GM12878 (cell line): ENCODE measurements around the gene ANO2. TPM values are rescaled to one million over a fixed set of nuclear protein-coding genes. Genes with fewer than 3 reads are reported as not detected.

Source experiments
- ATAC-seq: fragments of 200-7000 bp; cut with Tn5 transposase; 3 replicates; pipeline ENCODE4 v1.9.1; 2020; ENCODE audit warnings: mild to moderate bottlenecking, moderate library complexity
- BruUV-seq: library from RNA; stranded (reverse); fragments of 400-500 nt; replicated peaks from 2 replicates; lab custom pipeline; 2021; lab: Mats Ljungman, UMichigan
- CTCF ChIA-PET: fragments of 300-600 bp; sonication (Branson Sonifier 250); formaldehyde crosslinking; extraction: SDS; loops from one replicate; lab custom pipeline; 2021; ENCODE audit warnings: inconsistent platforms; lab: Yijun Ruan, JAX
- POLR2A ChIA-PET: fragments of 350-600 bp; formaldehyde crosslinking; extraction: SDS; loops from one replicate; lab custom pipeline; 2021; ENCODE audit warnings: inconsistent platforms; lab: Charles Lee
- RAD21 ChIA-PET: fragments of 300-600 bp; sonication (Branson Sonifier 250); formaldehyde crosslinking; loops from one replicate; lab custom pipeline; 2023; ENCODE audit warnings: antibody characterized with exemption; ENCODE audit not compliant: unreplicated experiment; lab: Charles Lee
- SMC1A ChIA-PET: fragments of 300-600 bp; sonication (Branson Sonifier 250); formaldehyde crosslinking; loops from one replicate; lab custom pipeline; 2023; ENCODE audit not compliant: unreplicated experiment, uncharacterized antibody; lab: Charles Lee
- DNase-seq: peaks from one replicate; pipeline ENCODE4 v3.0.0-alpha.2; 2011; ENCODE audit warnings: low read depth, low spot score
- FAIRE-seq: peaks from 3 replicates; lab custom pipeline; 2011; peaks lifted over from hg19 to GRCh38; lab: Jason Lieb, UNC
- H2AFZ ChIP-seq: 2 replicates; pipeline ENCODE4 v1.6.0; 2011; ENCODE audit warnings: low read depth, low read length, control low read depth; ENCODE audit not compliant: control insufficient read depth
- H3K27ac ChIP-seq: 2 replicates; pipeline ENCODE4 v1.5.1; 2011; ENCODE audit warnings: control low read depth; ENCODE audit not compliant: control insufficient read depth, insufficient read depth
- H3K27me3 ChIP-seq, 2 experiments: replicated peaks in 1 of 2; 2 replicates each; pipeline versions ENCODE4 v1.6.0 to v1.6.1; 2011; ENCODE audit warnings: low read length in 1 of 2; ENCODE audit not compliant: control insufficient read depth in 2 of 2, insufficient read depth in 2 of 2
- H3K36me3 ChIP-seq, 2 experiments: 2 replicates each; pipeline ENCODE4 v1.5.1; 2011; ENCODE audit warnings: low read length in 1 of 2; ENCODE audit not compliant: control insufficient read depth in 2 of 2, insufficient read depth in 2 of 2
- H3K4me1 ChIP-seq: 2 replicates; pipeline ENCODE4 v1.6.1; 2011; ENCODE audit warnings: mild to moderate bottlenecking, low read length, moderate library complexity, mixed read lengths; ENCODE audit not compliant: control insufficient read depth, insufficient read depth
- H3K4me2 ChIP-seq: 2 replicates; pipeline ENCODE4 v1.6.0; 2011; ENCODE audit warnings: control low read depth; ENCODE audit not compliant: control insufficient read depth, insufficient read depth
- H3K4me3 ChIP-seq: fragments of 200-600 bp; sonication (generic); 2 replicates; pipeline ENCODE4 v1.5.1; 2016
- H3K79me2 ChIP-seq: 2 replicates; pipeline ENCODE4 v1.6.0; 2011; ENCODE audit warnings: low read length; ENCODE audit not compliant: control insufficient read depth, insufficient read depth
- H3K9ac ChIP-seq: 2 replicates; pipeline ENCODE4 v1.8.0; 2011; ENCODE audit warnings: low read length, control low read depth, mixed read lengths; ENCODE audit not compliant: control insufficient read depth, insufficient read depth
- H3K9me3 ChIP-seq: replicated peaks from 3 replicates; pipeline ENCODE4 v1.5.1; 2011; ENCODE audit warnings: mild to moderate bottlenecking, low read length; ENCODE audit not compliant: control insufficient read depth, insufficient read depth
- H4K20me1 ChIP-seq: 2 replicates; pipeline ENCODE4 v1.6.0; 2011; ENCODE audit not compliant: control insufficient read depth, insufficient read depth
- RCOR1 ChIP-seq: conservative IDR thresholded peaks from 2 replicates; pipeline ENCODE4 v1.6.1; 2012; ENCODE audit warnings: low read depth, low read length, improper control_type of control experiment
- WGBS: methylation state at CpG from one replicate; pipeline ENCODE4 v1.1.6; 2016; ENCODE audit warnings: low lambda C conversion rate; ENCODE audit not compliant: insufficient replicate concordance, insufficient coverage; ENCODE audit errors: missing lambda C conversion rate; 5-methylcytosine and 5-hydroxymethylcytosine counted together
- in situ Hi-C: fragments of 300-500 bp; cut with MboI; formaldehyde crosslinking; loops from 9 replicates; pipeline ENCODE4 v1.14.3; 2018; ENCODE audit warnings: mixed read lengths
- intact Hi-C: fragments of 100-400 bp; cut with micrococcal nuclease; formaldehyde crosslinking; loops from one replicate; pipeline ENCODE4 v1.14.2; 2022; ENCODE audit not compliant: unreplicated experiment
- polyA plus RNA-seq, 11 experiments: library from polyadenylated mRNA; depleted of rRNA in 4 of 11; unstranded in 6 of 11; stranded (reverse) in 5 of 11; fragments of >200 nt; fragmentation: Nextera tagmentation in 4 of 11; fragmentation: Illumina TruSeq in 1 of 11; extraction: Ambion mirVana in 4 of 11; extraction: Trizol in 1 of 11; gene quantifications; 1 replicate in 1 of 11; 2 replicates in 10 of 11; pipeline versions ENCODE4 v1.2.1 to v1.2.3, GENCODE V29; 2011 to 2016; ENCODE audit warnings: inconsistent platforms in 2 of 11, missing spikeins in 2 of 11, low read depth in 1 of 11
- total RNA-seq, 4 experiments: library from RNA; depleted of rRNA in 3 of 4; stranded (reverse); fragments of >200 nt in 3 of 4; fragmentation: Illumina TruSeq in 1 of 4; extraction: Trizol in 1 of 4; gene quantifications; 2 replicates each; pipeline versions ENCODE4 v1.2.1 to v1.2.3, GENCODE V29; 2013 to 2021
- TF ChIP-seq, protein P1 (sequence below): fragments of 450-650 bp; IDR thresholded peaks from 2 replicates; pipeline ENCODE4 v1.6.1; 2017; ENCODE audit warnings: antibody characterized with exemption, mild to moderate bottlenecking, moderate library complexity
- TF ChIP-seq, protein P2 (sequence below): fragments of 450-650 bp; IDR thresholded peaks from 2 replicates; pipeline ENCODE4 v1.6.1; 2017; ENCODE audit warnings: mild to moderate bottlenecking, low read depth, inconsistent platforms; ENCODE audit not compliant: poor library complexity, severe bottlenecking
- TF ChIP-seq, protein P3 (sequence below): fragments of 450-650 bp; IDR thresholded peaks from 2 replicates; pipeline ENCODE4 v1.6.1; 2017; ENCODE audit warnings: mild to moderate bottlenecking, moderate library complexity
- TF ChIP-seq, protein P4 (sequence below): fragments of 450-650 bp; IDR thresholded peaks from 2 replicates; pipeline ENCODE4 v1.6.1; 2016; ENCODE audit warnings: mild to moderate bottlenecking

The ANO2 gene
- total and polyA plus RNA-seq, 10 of the 15 experiments (the other 5 are each of a cell fraction or from before 2014, with no cell fraction given), result not detected

DNA sequence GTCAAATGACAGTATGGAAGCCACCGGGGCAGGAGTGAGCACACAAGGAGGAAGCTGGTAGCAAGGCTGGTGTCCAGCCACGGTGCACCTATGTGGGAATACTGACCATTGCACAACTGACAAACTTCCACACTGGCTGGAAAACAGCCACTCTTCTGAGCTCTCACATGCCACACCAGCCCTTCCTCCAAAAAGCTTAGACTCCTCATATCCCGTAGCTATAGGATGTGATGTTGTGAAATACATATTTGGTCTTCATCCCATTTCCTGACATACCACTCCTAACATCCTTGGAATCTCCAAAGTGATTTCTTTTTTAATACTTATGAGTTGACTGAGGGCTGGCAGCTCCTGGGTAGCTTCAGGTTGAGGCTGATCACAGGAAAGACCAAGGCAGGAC, 409.5 kb downstream of the ANO2 start:
- WGBS, result 10% methylated on average over 3 of the region's 3 CpGs
- no TSS peak for BruUV-seq
- TF ChIP-seq, protein P1, sequence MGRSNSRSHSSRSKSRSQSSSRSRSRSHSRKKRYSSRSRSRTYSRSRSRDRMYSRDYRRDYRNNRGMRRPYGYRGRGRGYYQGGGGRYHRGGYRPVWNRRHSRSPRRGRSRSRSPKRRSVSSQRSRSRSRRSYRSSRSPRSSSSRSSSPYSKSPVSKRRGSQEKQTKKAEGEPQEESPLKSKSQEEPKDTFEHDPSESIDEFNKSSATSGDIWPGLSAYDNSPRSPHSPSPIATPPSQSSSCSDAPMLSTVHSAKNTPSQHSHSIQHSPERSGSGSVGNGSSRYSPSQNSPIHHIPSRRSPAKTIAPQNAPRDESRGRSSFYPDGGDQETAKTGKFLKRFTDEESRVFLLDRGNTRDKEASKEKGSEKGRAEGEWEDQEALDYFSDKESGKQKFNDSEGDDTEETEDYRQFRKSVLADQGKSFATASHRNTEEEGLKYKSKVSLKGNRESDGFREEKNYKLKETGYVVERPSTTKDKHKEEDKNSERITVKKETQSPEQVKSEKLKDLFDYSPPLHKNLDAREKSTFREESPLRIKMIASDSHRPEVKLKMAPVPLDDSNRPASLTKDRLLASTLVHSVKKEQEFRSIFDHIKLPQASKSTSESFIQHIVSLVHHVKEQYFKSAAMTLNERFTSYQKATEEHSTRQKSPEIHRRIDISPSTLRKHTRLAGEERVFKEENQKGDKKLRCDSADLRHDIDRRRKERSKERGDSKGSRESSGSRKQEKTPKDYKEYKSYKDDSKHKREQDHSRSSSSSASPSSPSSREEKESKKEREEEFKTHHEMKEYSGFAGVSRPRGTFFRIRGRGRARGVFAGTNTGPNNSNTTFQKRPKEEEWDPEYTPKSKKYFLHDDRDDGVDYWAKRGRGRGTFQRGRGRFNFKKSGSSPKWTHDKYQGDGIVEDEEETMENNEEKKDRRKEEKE, result no peak
- no peak for TF ChIP-seq RCOR1
- TF ChIP-seq, protein P2, sequence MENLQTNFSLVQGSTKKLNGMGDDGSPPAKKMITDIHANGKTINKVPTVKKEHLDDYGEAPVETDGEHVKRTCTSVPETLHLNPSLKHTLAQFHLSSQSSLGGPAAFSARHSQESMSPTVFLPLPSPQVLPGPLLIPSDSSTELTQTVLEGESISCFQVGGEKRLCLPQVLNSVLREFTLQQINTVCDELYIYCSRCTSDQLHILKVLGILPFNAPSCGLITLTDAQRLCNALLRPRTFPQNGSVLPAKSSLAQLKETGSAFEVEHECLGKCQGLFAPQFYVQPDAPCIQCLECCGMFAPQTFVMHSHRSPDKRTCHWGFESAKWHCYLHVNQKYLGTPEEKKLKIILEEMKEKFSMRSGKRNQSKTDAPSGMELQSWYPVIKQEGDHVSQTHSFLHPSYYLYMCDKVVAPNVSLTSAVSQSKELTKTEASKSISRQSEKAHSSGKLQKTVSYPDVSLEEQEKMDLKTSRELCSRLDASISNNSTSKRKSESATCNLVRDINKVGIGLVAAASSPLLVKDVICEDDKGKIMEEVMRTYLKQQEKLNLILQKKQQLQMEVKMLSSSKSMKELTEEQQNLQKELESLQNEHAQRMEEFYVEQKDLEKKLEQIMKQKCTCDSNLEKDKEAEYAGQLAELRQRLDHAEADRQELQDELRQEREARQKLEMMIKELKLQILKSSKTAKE, result no peak
- TF ChIP-seq, protein P3, sequence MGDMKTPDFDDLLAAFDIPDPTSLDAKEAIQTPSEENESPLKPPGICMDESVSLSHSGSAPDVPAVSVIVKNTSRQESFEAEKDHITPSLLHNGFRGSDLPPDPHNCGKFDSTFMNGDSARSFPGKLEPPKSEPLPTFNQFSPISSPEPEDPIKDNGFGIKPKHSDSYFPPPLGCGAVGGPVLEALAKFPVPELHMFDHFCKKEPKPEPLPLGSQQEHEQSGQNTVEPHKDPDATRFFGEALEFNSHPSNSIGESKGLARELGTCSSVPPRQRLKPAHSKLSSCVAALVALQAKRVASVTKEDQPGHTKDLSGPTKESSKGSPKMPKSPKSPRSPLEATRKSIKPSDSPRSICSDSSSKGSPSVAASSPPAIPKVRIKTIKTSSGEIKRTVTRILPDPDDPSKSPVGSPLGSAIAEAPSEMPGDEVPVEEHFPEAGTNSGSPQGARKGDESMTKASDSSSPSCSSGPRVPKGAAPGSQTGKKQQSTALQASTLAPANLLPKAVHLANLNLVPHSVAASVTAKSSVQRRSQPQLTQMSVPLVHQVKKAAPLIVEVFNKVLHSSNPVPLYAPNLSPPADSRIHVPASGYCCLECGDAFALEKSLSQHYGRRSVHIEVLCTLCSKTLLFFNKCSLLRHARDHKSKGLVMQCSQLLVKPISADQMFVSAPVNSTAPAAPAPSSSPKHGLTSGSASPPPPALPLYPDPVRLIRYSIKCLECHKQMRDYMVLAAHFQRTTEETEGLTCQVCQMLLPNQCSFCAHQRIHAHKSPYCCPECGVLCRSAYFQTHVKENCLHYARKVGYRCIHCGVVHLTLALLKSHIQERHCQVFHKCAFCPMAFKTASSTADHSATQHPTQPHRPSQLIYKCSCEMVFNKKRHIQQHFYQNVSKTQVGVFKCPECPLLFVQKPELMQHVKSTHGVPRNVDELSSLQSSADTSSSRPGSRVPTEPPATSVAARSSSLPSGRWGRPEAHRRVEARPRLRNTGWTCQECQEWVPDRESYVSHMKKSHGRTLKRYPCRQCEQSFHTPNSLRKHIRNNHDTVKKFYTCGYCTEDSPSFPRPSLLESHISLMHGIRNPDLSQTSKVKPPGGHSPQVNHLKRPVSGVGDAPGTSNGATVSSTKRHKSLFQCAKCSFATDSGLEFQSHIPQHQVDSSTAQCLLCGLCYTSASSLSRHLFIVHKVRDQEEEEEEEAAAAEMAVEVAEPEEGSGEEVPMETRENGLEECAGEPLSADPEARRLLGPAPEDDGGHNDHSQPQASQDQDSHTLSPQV, result no peak
- TF ChIP-seq, protein P4, sequence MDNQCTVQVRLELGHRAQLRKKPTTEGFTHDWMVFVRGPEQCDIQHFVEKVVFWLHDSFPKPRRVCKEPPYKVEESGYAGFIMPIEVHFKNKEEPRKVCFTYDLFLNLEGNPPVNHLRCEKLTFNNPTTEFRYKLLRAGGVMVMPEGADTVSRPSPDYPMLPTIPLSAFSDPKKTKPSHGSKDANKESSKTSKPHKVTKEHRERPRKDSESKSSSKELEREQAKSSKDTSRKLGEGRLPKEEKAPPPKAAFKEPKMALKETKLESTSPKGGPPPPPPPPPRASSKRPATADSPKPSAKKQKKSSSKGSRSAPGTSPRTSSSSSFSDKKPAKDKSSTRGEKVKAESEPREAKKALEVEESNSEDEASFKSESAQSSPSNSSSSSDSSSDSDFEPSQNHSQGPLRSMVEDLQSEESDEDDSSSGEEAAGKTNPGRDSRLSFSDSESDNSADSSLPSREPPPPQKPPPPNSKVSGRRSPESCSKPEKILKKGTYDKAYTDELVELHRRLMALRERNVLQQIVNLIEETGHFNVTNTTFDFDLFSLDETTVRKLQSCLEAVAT, result no peak
- ATAC-seq (no peak), DNase-seq (no peak), FAIRE-seq (no peak)
- POLR2A ChIA-PET, result no interaction called here
- no peak overlapping the region for H3K27ac ChIP-seq
- H3K4me2 ChIP-seq, result no peak overlapping the region
- RAD21 ChIA-PET, result no interaction called here
- no peaks in the 10 kb centered on the region; a peak in 1 of 4 replicates for H3K27me3 ChIP-seq
- no peak overlapping the region for H2AFZ ChIP-seq
- H3K4me3 ChIP-seq, result no peak overlapping the region
- intact Hi-C loops, result no loop called here
- H3K9me3 ChIP-seq, result no peaks in the 10 kb centered on the region
- no peaks in the 10 kb centered on the region for H3K4me1 ChIP-seq
- CTCF ChIA-PET, result no interaction called here
- SMC1A ChIA-PET, result no interaction called here
- no peak overlapping the region for H3K9ac ChIP-seq
- no peaks in the 10 kb centered on the region for H3K36me3 ChIP-seq
- in situ Hi-C loops, result no loop called here
- H4K20me1 ChIP-seq, result no peaks in the 10 kb centered on the region
- H3K79me2 ChIP-seq, result no peaks in the 10 kb centered on the region
